ENCODE results near the gene PC. TPM values are rescaled to one million over a fixed set of nuclear protein-coding genes. Genes with fewer than 3 reads are reported as not detected.
A peak's percentile ranks its signal among the peaks of the same experiment; 100 is the strongest.

PC gene
- polyA plus RNA-seq, 2 donors: 18.0 to 24.9 TPM

GRCh38 chr11:66892911-66893310, 65.3 kb downstream of the PC start:
- Histone ChIP-seq H3K4me3 (ENCODE audit: low read depth in 1 of 2, low read length in 2 of 2) (no peak overlapping the region), H3K9me3 (ENCODE audit: control insufficient read depth in 2 of 2, insufficient read depth in 1 of 2, low read depth in 1 of 2, low read length in 1 of 2) (no peaks in the 10 kb centered on the region), H3K36me3 (ENCODE audit: control insufficient read depth in 2 of 2, insufficient read depth in 2 of 2, low read length in 1 of 2) (no peaks in the 10 kb centered on the region), H3K4me1 (ENCODE audit: control insufficient read depth in 2 of 2, insufficient read depth in 2 of 2, low read length in 1 of 2) (no peaks in the 10 kb centered on the region), H3K27me3 (ENCODE audit: control insufficient read depth in 1 of 2, insufficient read depth in 2 of 2, low read length in 2 of 2) (no peaks in the 10 kb centered on the region), H3K27ac (ENCODE audit: low read depth in 2 of 2, low read length in 1 of 2) (no peak overlapping the region)
- 51 to 57% methylated on average over 6 of the region's 6 CpGs for WGBS, 2 donors

GRCh38 chr11:66891851-66892660, 66.1 kb downstream of the PC start:
- H3K27ac ChIP-seq (ENCODE audit: low read depth in 2 of 2, low read length in 1 of 2): peak overlapping the region; percentile 84 to 88
- WGBS, 2 donors: 44 to 51% methylated on average over 14 of the region's 14 CpGs
- H3K4me1 ChIP-seq (ENCODE audit: control insufficient read depth in 2 of 2, insufficient read depth in 2 of 2, low read length in 1 of 2): no peaks in the 10 kb centered on the region
- H3K27me3 ChIP-seq (ENCODE audit: control insufficient read depth in 1 of 2, insufficient read depth in 2 of 2, low read length in 2 of 2): no peaks in the 10 kb centered on the region
- no peaks in the 10 kb centered on the region for H3K36me3 ChIP-seq (ENCODE audit: control insufficient read depth in 2 of 2, insufficient read depth in 2 of 2, low read length in 1 of 2)
- H3K9me3 ChIP-seq (ENCODE audit: control insufficient read depth in 2 of 2, insufficient read depth in 1 of 2, low read depth in 1 of 2, low read length in 1 of 2): no peaks in the 10 kb centered on the region
- no peak overlapping the region for H3K4me3 ChIP-seq (ENCODE audit: low read depth in 1 of 2, low read length in 2 of 2)

- H3K36me3 ChIP-seq (ENCODE audit: control insufficient read depth in 2 of 2, insufficient read depth in 2 of 2, low read length in 1 of 2): no peaks in the 10 kb centered on the region
- H3K9me3 ChIP-seq (ENCODE audit: control insufficient read depth in 2 of 2, insufficient read depth in 1 of 2, low read depth in 1 of 2, low read length in 1 of 2): no peaks in the 10 kb centered on the region
- no peaks in the 10 kb centered on the region for H3K27me3 ChIP-seq (ENCODE audit: control insufficient read depth in 1 of 2, insufficient read depth in 2 of 2, low read length in 2 of 2)
- 78 to 82% methylated on average over 8 of the region's 8 CpGs for WGBS, 2 donors
- no peak overlapping the region for H3K4me3 ChIP-seq (ENCODE audit: low read depth in 1 of 2, low read length in 2 of 2)
- H3K27ac ChIP-seq (ENCODE audit: low read depth in 2 of 2, low read length in 1 of 2): no peak overlapping the region
- H3K4me1 ChIP-seq (ENCODE audit: control insufficient read depth in 2 of 2, insufficient read depth in 2 of 2, low read length in 1 of 2): no peaks in the 10 kb centered on the region
Measured at GRCh38 chr11:66889960-66890359, 68.2 kb downstream of the PC start.

DNA sequence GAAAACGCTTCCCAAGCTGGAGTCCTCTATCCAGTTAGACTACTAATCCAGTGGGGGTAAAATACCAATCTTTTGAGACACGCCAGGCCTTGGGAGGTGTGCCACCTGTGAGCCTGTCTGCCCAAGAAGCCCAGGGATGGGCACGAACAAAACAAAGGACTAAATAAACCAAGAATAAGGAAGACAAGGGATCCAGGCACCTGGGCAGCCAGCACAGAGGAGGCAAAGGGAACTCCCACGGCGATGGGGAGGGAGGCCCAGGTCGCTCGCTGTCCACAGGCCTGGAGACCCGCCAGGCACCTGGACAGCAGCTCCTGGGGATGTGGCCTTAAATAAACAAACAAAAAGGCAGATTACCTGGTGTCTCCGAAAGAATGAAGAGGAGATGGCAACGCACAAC, 69.9 kb downstream of the PC start:
- Histone ChIP-seq H3K9me3 (ENCODE audit: control insufficient read depth in 2 of 2, insufficient read depth in 1 of 2, low read depth in 1 of 2, low read length in 1 of 2) (no peaks in the 10 kb centered on the region), H3K27me3 (ENCODE audit: control insufficient read depth in 1 of 2, insufficient read depth in 2 of 2, low read length in 2 of 2) (no peaks in the 10 kb centered on the region), H3K27ac (ENCODE audit: low read depth in 2 of 2, low read length in 1 of 2) (no peak overlapping the region), H3K4me1 (ENCODE audit: control insufficient read depth in 2 of 2, insufficient read depth in 2 of 2, low read length in 1 of 2) (peaks cover 0 to 2% of the 10 kb centered on the region in 2 donors), H3K4me3 (ENCODE audit: low read depth in 1 of 2, low read length in 2 of 2) (no peak overlapping the region), H3K36me3 (ENCODE audit: control insufficient read depth in 2 of 2, insufficient read depth in 2 of 2, low read length in 1 of 2) (no peaks in the 10 kb centered on the region)
- 81% methylated on average over 10 of the region's 10 CpGs for WGBS, 2 donors

DNA sequence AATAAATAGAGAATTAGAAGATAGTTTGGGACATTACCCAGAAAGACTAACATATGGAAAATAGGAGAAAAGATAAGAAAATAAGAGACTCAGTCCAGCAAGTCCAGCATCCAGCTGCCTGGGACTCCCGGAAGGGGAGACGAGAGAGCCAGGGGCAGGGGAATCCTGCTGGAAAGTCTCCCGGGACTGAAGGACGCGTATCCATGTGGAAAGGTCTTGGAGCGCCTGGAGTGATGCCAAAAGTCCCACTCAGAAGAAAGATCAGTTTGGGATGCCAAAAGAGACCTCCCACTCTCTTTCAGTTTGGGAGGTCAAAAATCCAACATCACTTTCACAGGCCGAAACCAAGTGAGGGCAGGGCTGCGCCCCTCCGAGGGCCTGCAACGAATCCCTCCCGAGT, 70.7 kb downstream of the PC start:
- no peaks in the 10 kb centered on the region for H3K9me3 ChIP-seq (ENCODE audit: control insufficient read depth in 2 of 2, insufficient read depth in 1 of 2, low read depth in 1 of 2, low read length in 1 of 2)
- no peak overlapping the region for H3K27ac ChIP-seq (ENCODE audit: low read depth in 2 of 2, low read length in 1 of 2)
- H3K4me1 ChIP-seq (ENCODE audit: control insufficient read depth in 2 of 2, insufficient read depth in 2 of 2, low read length in 1 of 2): peaks cover 3 to 9% of the 10 kb centered on the region in 2 donors

GRCh38 chr11:66886671-66887221, 71.4 kb downstream of the PC start:
- no peaks in the 10 kb centered on the region for H3K9me3 ChIP-seq (ENCODE audit: control insufficient read depth in 2 of 2, insufficient read depth in 1 of 2, low read depth in 1 of 2, low read length in 1 of 2)
- no peaks in the 10 kb centered on the region for H3K27me3 ChIP-seq (ENCODE audit: control insufficient read depth in 1 of 2, insufficient read depth in 2 of 2, low read length in 2 of 2)
- no peak overlapping the region for H3K4me3 ChIP-seq (ENCODE audit: low read depth in 1 of 2, low read length in 2 of 2)
- WGBS, 2 donors: 81 to 82% methylated on average over 15 of the region's 15 CpGs
- H3K36me3 ChIP-seq (ENCODE audit: control insufficient read depth in 2 of 2, insufficient read depth in 2 of 2, low read length in 1 of 2): no peaks in the 10 kb centered on the region
- no peak overlapping the region for H3K27ac ChIP-seq (ENCODE audit: low read depth in 2 of 2, low read length in 1 of 2)
- peaks cover 3 to 13% of the 10 kb centered on the region in 2 donors for H3K4me1 ChIP-seq (ENCODE audit: control insufficient read depth in 2 of 2, insufficient read depth in 2 of 2, low read length in 1 of 2)

More for the DNA sequence above, 70.7 kb downstream of the PC start:
- WGBS, 2 donors: 80 to 82% methylated on average over 11 of the region's 11 CpGs
- H3K4me3 ChIP-seq (ENCODE audit: low read depth in 1 of 2, low read length in 2 of 2): no peak overlapping the region
- no peaks in the 10 kb centered on the region for H3K27me3 ChIP-seq (ENCODE audit: control insufficient read depth in 1 of 2, insufficient read depth in 2 of 2, low read length in 2 of 2)
- H3K36me3 ChIP-seq (ENCODE audit: control insufficient read depth in 2 of 2, insufficient read depth in 2 of 2, low read length in 1 of 2): no peaks in the 10 kb centered on the region

- Histone ChIP-seq H3K36me3 (ENCODE audit: control insufficient read depth in 2 of 2, insufficient read depth in 2 of 2, low read length in 1 of 2) (no peaks in the 10 kb centered on the region), H3K27ac (ENCODE audit: low read depth in 2 of 2, low read length in 1 of 2) (no peak overlapping the region), H3K9me3 (ENCODE audit: control insufficient read depth in 2 of 2, insufficient read depth in 1 of 2, low read depth in 1 of 2, low read length in 1 of 2) (no peaks in the 10 kb centered on the region), H3K4me1 (ENCODE audit: control insufficient read depth in 2 of 2, insufficient read depth in 2 of 2, low read length in 1 of 2) (peaks cover 3 to 18% of the 10 kb centered on the region in 2 donors), H3K27me3 (ENCODE audit: control insufficient read depth in 1 of 2, insufficient read depth in 2 of 2, low read length in 2 of 2) (no peaks in the 10 kb centered on the region), H3K4me3 (ENCODE audit: low read depth in 1 of 2, low read length in 2 of 2) (no peak overlapping the region)
- 72 to 77% methylated on average over 11 of the region's 11 CpGs for WGBS, 2 donors
Measured at GRCh38 chr11:66885950-66886440, 72.2 kb downstream of the PC start.

DNA sequence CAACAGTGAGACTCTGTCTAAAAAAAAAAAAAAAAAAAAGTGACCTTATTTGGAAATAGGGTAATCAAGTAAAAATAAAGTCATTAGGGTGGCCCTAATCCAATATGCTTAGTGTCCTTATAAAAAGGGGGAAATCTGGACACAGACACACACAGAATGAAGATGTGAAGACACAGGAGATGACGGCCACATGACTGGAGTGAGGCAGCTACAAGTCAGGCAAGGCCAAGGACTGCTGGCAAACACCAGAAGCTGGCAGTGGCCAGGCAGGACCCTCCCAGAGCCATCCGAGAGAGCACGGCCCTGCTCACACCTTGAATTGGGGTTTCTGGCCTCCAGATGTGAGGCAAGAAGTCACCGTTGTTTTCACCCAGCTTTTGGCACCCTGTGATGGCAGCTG, 72.7 kb downstream of the PC start:
- Histone ChIP-seq H3K27ac (ENCODE audit: low read depth in 2 of 2, low read length in 1 of 2) (no peak overlapping the region), H3K36me3 (ENCODE audit: control insufficient read depth in 2 of 2, insufficient read depth in 2 of 2, low read length in 1 of 2) (no peaks in the 10 kb centered on the region), H3K4me3 (ENCODE audit: low read depth in 1 of 2, low read length in 2 of 2) (no peak overlapping the region), H3K9me3 (ENCODE audit: control insufficient read depth in 2 of 2, insufficient read depth in 1 of 2, low read depth in 1 of 2, low read length in 1 of 2) (no peaks in the 10 kb centered on the region), H3K27me3 (ENCODE audit: control insufficient read depth in 1 of 2, insufficient read depth in 2 of 2, low read length in 2 of 2) (no peaks in the 10 kb centered on the region), H3K4me1 (ENCODE audit: control insufficient read depth in 2 of 2, insufficient read depth in 2 of 2, low read length in 1 of 2) (peaks cover 3 to 22% of the 10 kb centered on the region in 2 donors)
- 82 to 85% methylated on average over 4 of the region's 4 CpGs for WGBS, 2 donors

GRCh38 chr11:66884443-66884842, 73.7 kb downstream of the PC start:
- no peaks in the 10 kb centered on the region for H3K27me3 ChIP-seq (ENCODE audit: control insufficient read depth in 1 of 2, insufficient read depth in 2 of 2, low read length in 2 of 2)
- H3K36me3 ChIP-seq (ENCODE audit: control insufficient read depth in 2 of 2, insufficient read depth in 2 of 2, low read length in 1 of 2): no peaks in the 10 kb centered on the region
- 91 to 94% methylated on average over 4 of the region's 4 CpGs for WGBS, 2 donors
- H3K27ac ChIP-seq (ENCODE audit: low read depth in 2 of 2, low read length in 1 of 2): no peak overlapping the region
- H3K4me1 ChIP-seq (ENCODE audit: control insufficient read depth in 2 of 2, insufficient read depth in 2 of 2, low read length in 1 of 2): peaks cover 3 to 24% of the 10 kb centered on the region in 2 donors
- no peak overlapping the region for H3K4me3 ChIP-seq (ENCODE audit: low read depth in 1 of 2, low read length in 2 of 2)
- no peaks in the 10 kb centered on the region for H3K9me3 ChIP-seq (ENCODE audit: control insufficient read depth in 2 of 2, insufficient read depth in 1 of 2, low read depth in 1 of 2, low read length in 1 of 2)
